Subcutaneous adipose tissue (tissue), 4 donors: ENCODE data around the gene KLRC1. TPM values are rescaled to one million over a fixed set of nuclear protein-coding genes. Genes with fewer than 3 reads are reported as not detected.

ENCODE experiments used
- total RNA-seq, 4 donors: library from RNA; depleted of rRNA; stranded (reverse); fragments of >200 nt; gene quantifications; one replicate each; pipeline ENCODE4 v1.1.0, GENCODE V29; 2016
- TF ChIP-seq, protein P1 (sequence below): fragments of 450-650 bp; IDR thresholded peaks from one replicate; pipeline ENCODE4 v1.5.1; 2016; ENCODE audit warnings: low read depth, mild to moderate bottlenecking, control low read depth, antibody characterized with exemption, moderate library complexity

KLRC1 gene
- total RNA-seq, 4 donors from 2014 or later, result 0.51 to 1.1 TPM; not detected in 2

DNA sequence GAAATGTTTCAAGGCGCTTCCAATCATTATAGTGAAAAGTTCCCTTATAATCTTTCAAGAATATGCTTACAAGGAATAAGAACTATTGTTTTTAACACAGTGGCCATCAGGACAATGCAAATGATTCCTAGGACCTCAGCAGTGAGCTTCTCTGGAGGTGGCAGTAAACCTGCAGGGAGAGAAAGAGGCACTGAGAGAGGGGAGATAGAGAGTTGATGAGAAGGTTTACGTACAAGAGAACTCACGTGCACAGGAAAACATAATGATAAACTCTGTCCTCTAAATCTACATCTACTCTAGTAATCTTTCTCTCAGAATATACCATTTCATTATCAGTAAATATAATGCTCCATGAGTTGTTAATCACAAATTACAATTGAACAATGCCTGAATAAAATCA lies 44.3 kb downstream of the KLRC1 start:
- TF ChIP-seq, protein P1, sequence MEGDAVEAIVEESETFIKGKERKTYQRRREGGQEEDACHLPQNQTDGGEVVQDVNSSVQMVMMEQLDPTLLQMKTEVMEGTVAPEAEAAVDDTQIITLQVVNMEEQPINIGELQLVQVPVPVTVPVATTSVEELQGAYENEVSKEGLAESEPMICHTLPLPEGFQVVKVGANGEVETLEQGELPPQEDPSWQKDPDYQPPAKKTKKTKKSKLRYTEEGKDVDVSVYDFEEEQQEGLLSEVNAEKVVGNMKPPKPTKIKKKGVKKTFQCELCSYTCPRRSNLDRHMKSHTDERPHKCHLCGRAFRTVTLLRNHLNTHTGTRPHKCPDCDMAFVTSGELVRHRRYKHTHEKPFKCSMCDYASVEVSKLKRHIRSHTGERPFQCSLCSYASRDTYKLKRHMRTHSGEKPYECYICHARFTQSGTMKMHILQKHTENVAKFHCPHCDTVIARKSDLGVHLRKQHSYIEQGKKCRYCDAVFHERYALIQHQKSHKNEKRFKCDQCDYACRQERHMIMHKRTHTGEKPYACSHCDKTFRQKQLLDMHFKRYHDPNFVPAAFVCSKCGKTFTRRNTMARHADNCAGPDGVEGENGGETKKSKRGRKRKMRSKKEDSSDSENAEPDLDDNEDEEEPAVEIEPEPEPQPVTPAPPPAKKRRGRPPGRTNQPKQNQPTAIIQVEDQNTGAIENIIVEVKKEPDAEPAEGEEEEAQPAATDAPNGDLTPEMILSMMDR, result no peak

DNA sequence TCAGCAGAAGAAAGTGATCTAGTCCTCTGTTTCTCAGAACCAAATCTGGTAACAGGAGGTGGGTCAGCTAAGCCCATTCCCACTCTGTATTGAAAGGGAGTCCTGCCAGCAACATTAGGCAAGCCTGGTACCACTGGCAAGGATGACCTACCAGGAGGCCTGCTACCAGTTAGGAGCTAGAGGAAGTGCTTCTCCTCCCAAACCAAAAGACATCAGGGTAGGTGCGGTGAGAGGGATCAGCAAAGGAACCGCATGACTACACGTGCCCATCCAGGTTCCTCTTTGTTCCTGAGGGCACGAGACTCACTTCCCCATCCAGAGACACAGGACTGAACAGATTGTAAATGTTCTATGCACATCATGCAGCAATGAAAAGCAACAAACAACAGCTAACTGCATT lies 46.5 kb downstream of the KLRC1 start:
- TF ChIP-seq, protein P1, result no peak

DNA sequence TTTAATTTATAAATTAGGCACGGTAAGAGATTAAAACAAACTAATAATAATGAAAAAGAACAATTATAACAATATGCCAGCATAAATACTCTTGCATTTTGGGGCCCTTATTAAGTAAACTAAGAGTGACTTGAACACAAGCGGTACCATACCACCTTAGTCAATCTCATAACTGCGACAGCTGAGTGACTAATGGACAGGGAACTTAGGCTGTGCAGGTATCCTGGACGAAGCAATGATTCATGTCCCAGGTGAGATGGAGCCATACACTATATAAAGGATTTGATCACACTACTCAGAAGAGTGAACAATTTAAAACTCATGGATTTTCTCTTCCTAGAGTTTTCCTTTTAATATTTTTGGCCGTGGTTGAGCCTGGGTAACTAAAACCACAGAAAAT lies 47.9 kb downstream of the KLRC1 start:
- TF ChIP-seq, protein P1, result no peak

DNA sequence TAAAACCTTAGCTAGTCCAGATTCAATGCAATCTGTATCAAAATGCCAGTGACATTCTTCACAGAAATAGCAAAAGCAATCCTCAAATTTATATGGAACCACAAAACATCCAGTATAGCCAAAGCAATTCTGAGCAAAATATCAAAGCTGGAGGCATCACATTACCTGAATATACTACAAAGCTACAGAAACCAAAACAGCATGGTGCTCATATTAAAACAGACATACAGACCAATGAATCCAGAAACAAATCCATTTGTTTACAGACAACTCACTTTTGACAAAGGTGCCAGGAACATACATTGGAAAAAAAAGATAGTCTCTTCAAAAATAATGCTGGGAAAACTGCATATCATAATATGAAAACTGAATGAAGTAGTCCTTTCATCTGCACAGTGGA lies 48.4 kb downstream of the KLRC1 start:
- TF ChIP-seq, protein P1, result no peak

DNA sequence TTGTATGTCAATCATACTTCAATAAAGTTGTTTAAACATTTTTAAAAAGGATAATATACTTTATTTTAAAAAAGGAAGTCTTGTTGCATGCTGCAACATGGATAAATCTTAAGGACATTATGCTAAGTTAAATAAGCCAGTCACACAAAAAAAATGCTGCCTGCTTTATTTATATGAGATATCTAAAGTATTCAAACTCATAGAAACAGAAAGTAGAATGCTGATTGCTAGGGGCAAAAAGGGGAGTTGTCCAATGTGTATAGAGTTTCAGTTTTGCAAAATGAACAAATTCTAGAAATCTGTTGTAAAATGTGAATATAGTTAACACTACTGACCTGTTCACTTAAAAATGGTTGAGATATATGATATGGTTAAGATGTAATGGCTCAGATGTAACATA lies 52.3 kb downstream of the KLRC1 start:
- TF ChIP-seq, protein P1, result no peak

DNA sequence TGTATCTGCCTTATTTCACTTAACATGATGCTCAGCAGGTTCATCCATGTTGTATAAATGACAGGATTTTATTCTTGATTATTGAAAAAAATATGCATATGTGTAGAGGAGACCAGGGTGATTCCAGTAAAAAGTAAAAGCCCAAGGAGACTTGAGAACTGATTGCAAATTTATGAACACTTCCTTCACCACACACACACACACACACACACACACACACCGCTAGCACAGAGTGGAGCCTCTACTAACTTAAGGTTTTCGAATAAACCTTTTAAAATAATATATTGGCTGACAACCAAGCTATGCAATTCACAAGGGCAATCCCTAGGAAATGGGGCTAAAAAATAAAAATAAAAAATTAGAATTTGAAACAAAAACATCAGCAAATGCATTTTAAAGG lies 55.0 kb downstream of the KLRC1 start:
- TF ChIP-seq, protein P1, result no peak

DNA sequence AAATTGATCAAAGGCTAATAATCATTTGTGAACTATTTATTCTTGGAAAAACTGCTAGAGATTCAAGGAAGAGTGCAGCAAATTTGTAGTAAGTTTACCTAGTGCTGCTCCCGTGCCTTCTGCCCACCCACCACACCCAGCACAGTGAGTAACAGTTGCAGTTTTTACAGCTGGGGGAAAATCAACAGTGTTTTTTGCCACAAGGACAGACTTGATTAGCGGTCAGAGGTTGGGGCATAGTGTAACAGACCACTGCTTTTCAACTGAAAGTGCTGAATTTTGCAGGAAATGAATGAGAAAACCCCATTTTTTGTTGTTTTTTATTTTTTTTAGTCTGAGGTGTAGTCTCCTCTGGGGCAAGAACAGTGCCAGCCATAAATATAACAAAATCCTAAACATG lies 55.9 kb downstream of the KLRC1 start:
- TF ChIP-seq, protein P1, result no peak

Other genes with a start within 250 kb of the KLRC1 start
- 100 to 1,000 TPM; 187 to 200 (median 190) TPM for gene GABARAPL1, start 240.5 kb downstream of the KLRC1 start, total RNA-seq
- gene KLRD1, start 145.5 kb downstream of the KLRC1 start, total RNA-seq, result 1 to 10 TPM; 1.3 to 7.0 (median 1.6) TPM
- 1 to 10 TPM; 2.3 to 4.9 (median 3.3) TPM for gene KLRK1, start 63.3 kb downstream of the KLRC1 start, total RNA-seq
- under 1 TPM in 1 of 4 donors, not detected in 3; 0.51 TPM for gene KLRC4, start 43.6 kb downstream of the KLRC1 start, total RNA-seq
- gene KLRC3, start 32.8 kb downstream of the KLRC1 start, total RNA-seq, result not detected
- gene KLRC2, start 17.4 kb downstream of the KLRC1 start, total RNA-seq, result under 1 TPM in 1 of 4 donors, not detected in 3; 0.66 TPM
- gene EIF2S3B, start 52.5 kb upstream of the KLRC1 start, total RNA-seq, result under 1 TPM in 3 of 4 donors, not detected in 1; 0.22 to 0.85 (median 0.38) TPM
- gene MAGOHB, start 160.2 kb upstream of the KLRC1 start, total RNA-seq, result 10 to 100 TPM; 11.7 to 24.7 (median 14.4) TPM
- under 1 TPM in 2 of 4 donors, not detected in 2; 0.22 to 0.34 TPM for gene STYK1, start 220.7 kb upstream of the KLRC1 start, total RNA-seq